GM23248 (cell line): ENCODE measurements around the gene PGGT1B.

ENCODE experiments used
- EZH2 ChIP-seq: fragments of 200-600 bp; sonication (generic); IDR thresholded peaks from 2 replicates; pipeline ENCODE4 v1.6.1; 2018; ENCODE audit warnings: antibody characterized with exemption, mild to moderate bottlenecking; ENCODE audit not compliant: insufficient read depth, poor library complexity, severe bottlenecking
- EZH2phosphoT487 ChIP-seq: fragments of 200-600 bp; sonication (generic); IDR thresholded peaks from 2 replicates; pipeline ENCODE4 v1.6.1; 2018; ENCODE audit warnings: antibody characterized with exemption, moderate library complexity, mild to moderate bottlenecking, low read depth; ENCODE audit not compliant: insufficient read depth

- TF ChIP-seq EZH2 (peak; percentile 72), EZH2phosphoT487 (0 out of 2 replicates have a peak, but pooled peaks have one; percentile 23)
These were observed 93.7 kb downstream of the PGGT1B start for GRCh38 chr5:115168829-115169486.
